HL-60 (cell line): ENCODE data around the gene OBSL1.
A peak's percentile ranks its signal among the peaks of the same experiment; 100 is the strongest.

Experiments used
- DNase-seq, 2 experiments: peaks; one replicate each; pipeline ENCODE4 v3.0.0-alpha.2; 2010 to 2020; ENCODE audit warnings: low read depth in 1 of 2, low spot score in 1 of 2
- H3K27ac ChIP-seq: fragments of 250-450 bp; sonication (Bioruptor Pico); replicated peaks from 2 replicates; pipeline ENCODE4 v1.5.1; 2020; ENCODE audit warnings: mild to moderate bottlenecking, moderate library complexity
- H3K27me3 ChIP-seq: fragments of 250-450 bp; sonication (Bioruptor Pico); 2 replicates; pipeline ENCODE4 v1.5.1; 2021; ENCODE audit warnings: mild to moderate bottlenecking, moderate library complexity; ENCODE audit not compliant: insufficient read depth, poor library complexity, severe bottlenecking
- H3K4me3 ChIP-seq: replicated peaks from 2 replicates; pipeline ENCODE4 v1.5.1; 2011; ENCODE audit warnings: mild to moderate bottlenecking, control low read depth, low read length; ENCODE audit not compliant: insufficient read depth
- GABPA ChIP-seq: IDR thresholded peaks from 2 replicates; pipeline ENCODE4 v1.6.1; 2012; ENCODE audit warnings: low read depth
- POLR2AphosphoS5 ChIP-seq: IDR thresholded peaks from 2 replicates; pipeline ENCODE4 v1.6.1; 2012; ENCODE audit warnings: low read depth
- SPI1 ChIP-seq: IDR thresholded peaks from 2 replicates; pipeline ENCODE4 v1.6.1; 2012; ENCODE audit warnings: low read depth, mild to moderate bottlenecking, borderline replicate concordance
- TF ChIP-seq, protein P1 (sequence below): IDR thresholded peaks from one replicate; pipeline ENCODE4 v1.5.1; 2011; ENCODE audit warnings: low read length, control low read depth, inconsistent platforms; ENCODE audit not compliant: insufficient read depth
- TF ChIP-seq, protein P2 (sequence below): IDR thresholded peaks from 2 replicates; pipeline ENCODE4 v1.6.1; 2012; ENCODE audit warnings: low read depth; ENCODE audit not compliant: insufficient replicate concordance

OBSL1 gene

DNA sequence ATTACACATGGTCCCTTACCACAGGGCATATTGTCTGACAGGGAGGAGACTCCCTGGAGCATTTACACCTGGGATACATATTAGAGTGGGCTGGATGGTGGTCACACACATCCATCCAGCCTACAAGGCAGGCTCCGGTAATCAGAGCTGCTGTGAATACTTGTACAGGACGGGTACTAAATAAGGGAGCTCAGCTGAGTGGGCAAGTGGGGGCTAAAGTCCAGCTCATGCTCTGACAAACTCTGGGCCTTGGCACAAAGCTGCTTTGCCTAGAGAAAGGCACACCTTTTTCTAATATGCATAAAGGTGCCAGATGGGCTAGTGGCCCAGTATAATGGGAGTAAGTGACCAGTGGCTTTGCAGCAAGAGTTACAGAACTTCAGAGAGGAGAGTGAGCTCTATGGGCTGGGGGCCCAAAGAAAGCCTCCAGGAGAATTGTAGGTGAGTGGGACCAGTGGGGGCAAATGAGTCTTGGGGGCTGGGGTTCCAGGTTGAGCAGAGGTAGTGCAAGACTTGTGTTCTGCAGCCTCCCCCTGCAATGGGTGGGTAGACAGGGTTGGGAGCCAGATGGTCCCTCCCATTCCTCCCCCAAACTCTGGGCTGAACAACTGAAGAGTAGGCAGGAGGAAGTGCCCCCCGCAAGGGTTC is 25.9 kb downstream of the OBSL1 start:
- H3K27ac ChIP-seq: no peak overlapping the region
- TF ChIP-seq POLR2AphosphoS5: no peak
- TF ChIP-seq, protein P1, sequence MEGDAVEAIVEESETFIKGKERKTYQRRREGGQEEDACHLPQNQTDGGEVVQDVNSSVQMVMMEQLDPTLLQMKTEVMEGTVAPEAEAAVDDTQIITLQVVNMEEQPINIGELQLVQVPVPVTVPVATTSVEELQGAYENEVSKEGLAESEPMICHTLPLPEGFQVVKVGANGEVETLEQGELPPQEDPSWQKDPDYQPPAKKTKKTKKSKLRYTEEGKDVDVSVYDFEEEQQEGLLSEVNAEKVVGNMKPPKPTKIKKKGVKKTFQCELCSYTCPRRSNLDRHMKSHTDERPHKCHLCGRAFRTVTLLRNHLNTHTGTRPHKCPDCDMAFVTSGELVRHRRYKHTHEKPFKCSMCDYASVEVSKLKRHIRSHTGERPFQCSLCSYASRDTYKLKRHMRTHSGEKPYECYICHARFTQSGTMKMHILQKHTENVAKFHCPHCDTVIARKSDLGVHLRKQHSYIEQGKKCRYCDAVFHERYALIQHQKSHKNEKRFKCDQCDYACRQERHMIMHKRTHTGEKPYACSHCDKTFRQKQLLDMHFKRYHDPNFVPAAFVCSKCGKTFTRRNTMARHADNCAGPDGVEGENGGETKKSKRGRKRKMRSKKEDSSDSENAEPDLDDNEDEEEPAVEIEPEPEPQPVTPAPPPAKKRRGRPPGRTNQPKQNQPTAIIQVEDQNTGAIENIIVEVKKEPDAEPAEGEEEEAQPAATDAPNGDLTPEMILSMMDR: no peak
- no peak for TF ChIP-seq SPI1
- DNase-seq: no peak
- no peak overlapping the region for H3K4me3 ChIP-seq
- H3K27me3 ChIP-seq: peaks cover 26% of the 10 kb centered on the region

DNA sequence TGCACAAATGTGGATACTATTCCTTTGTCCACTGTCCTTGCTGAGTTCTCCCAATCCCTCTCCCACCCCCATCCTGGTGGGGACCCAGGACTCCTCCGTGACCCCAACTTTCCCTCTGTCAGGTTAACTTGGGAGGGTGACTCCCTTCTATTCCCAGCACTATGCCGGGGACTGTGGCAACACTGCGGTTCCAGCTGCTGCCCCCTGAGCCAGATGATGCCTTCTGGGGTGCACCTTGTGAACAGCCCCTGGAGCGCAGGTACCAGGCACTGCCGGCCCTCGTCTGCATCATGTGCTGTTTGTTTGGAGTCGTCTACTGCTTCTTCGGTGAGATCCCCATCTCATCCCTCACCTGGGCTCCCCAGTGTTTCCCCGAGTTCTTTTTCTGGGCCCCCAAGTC is 26.8 kb downstream of the OBSL1 start:
- no peak overlapping the region for H3K4me3 ChIP-seq
- H3K27ac ChIP-seq: no peak overlapping the region

DNA sequence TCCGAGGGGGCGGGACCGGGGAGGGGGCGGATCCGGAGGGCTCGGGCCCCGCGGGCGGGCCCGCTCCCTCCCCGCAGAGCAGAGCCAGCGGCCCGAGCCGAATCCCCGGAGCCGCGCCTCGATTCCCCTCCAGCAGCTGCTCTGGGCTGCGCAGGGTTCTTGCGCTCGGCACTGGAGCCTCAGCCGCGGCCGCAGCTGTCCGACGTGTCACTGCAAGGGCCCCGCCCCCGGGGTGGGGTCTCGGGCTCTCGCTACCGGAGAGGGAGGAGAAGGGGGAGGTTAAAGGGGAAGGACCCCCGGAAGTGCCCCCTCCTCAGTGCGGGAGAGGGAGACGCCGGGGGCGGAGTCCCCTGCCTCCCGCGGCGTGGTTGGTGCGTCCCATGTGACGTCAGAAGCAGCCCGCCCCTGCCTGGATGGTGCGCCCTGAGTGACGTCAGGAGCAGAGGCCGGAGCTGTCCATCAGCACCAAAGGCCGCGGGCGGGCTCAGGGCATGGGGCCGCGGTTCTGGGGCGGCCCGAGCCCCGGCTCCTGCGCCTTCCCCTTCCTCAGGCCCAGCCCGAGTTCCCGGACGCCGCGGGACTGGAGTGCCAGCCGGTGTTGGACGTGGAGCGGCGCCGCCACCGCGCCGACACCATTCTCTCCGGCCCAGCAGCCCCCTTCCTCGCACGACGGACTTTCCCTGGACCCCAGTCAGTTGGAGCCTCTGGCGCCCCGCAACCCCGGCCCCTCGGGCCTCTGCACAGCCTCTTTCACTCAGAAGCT is 27.6 kb downstream of the OBSL1 start, which contains the start of the genes CHPF and TMEM198:
CHPF (minus strand) TSS at position 214 of the 763 bp plus-strand sequence. CDS start 271 bp downstream, outside the sequence.
TMEM198 (plus strand) TSS at position 433 of the 763 bp plus-strand sequence. CDS start 700 bp downstream, outside the sequence.
- Histone ChIP-seq H3K27me3 (peaks cover 24% of the 10 kb centered on the region), H3K4me3 (peak within 1 kb of the TSS; percentile 61), H3K27ac (no peak within 1 kb of the TSS)
- TF ChIP-seq, protein P1: no peak
- TF ChIP-seq SPI1: no peak
- 0 out of 2 replicates have a peak, but pooled peaks have one; percentile 32 for TF ChIP-seq GABPA
- TF ChIP-seq, protein P2, sequence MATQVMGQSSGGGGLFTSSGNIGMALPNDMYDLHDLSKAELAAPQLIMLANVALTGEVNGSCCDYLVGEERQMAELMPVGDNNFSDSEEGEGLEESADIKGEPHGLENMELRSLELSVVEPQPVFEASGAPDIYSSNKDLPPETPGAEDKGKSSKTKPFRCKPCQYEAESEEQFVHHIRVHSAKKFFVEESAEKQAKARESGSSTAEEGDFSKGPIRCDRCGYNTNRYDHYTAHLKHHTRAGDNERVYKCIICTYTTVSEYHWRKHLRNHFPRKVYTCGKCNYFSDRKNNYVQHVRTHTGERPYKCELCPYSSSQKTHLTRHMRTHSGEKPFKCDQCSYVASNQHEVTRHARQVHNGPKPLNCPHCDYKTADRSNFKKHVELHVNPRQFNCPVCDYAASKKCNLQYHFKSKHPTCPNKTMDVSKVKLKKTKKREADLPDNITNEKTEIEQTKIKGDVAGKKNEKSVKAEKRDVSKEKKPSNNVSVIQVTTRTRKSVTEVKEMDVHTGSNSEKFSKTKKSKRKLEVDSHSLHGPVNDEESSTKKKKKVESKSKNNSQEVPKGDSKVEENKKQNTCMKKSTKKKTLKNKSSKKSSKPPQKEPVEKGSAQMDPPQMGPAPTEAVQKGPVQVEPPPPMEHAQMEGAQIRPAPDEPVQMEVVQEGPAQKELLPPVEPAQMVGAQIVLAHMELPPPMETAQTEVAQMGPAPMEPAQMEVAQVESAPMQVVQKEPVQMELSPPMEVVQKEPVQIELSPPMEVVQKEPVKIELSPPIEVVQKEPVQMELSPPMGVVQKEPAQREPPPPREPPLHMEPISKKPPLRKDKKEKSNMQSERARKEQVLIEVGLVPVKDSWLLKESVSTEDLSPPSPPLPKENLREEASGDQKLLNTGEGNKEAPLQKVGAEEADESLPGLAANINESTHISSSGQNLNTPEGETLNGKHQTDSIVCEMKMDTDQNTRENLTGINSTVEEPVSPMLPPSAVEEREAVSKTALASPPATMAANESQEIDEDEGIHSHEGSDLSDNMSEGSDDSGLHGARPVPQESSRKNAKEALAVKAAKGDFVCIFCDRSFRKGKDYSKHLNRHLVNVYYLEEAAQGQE: peak; percentile 94
- TF ChIP-seq POLR2AphosphoS5: no peak
- DNase-seq: peak; percentile 89 to 90

More for the DNA sequence above, 26.8 kb downstream of the OBSL1 start:
- no peak for DNase-seq
- H3K27me3 ChIP-seq: peaks cover 24% of the 10 kb centered on the region
- TF ChIP-seq, protein P2: no peak
- TF ChIP-seq, protein P1: no peak
- TF ChIP-seq POLR2AphosphoS5: no peak
- TF ChIP-seq SPI1: no peak
- no peak for TF ChIP-seq GABPA
